HFF-Myc (cell line): ENCODE measurements around the gene ZBTB43.

Source experiments
- DNase-seq: peaks from one replicate; pipeline ENCODE4 v3.0.0-alpha.2; 2011; ENCODE audit warnings: low read depth; ENCODE audit errors: extremely low read depth
- H3K4me3 ChIP-seq: replicated peaks from 2 replicates; pipeline ENCODE4 v1.5.1; 2011; ENCODE audit warnings: low read depth, mild to moderate bottlenecking, control low read depth, low read length
- CTCF ChIP-seq: IDR thresholded peaks from 2 replicates; pipeline ENCODE4 v1.5.1; 2012; ENCODE audit warnings: mild to moderate bottlenecking, low read depth, low read length, control low read depth; ENCODE audit errors: missing control alignments

The ZBTB43 gene

GRCh38 chr9:126856326-126856877 is 51.6 kb downstream of the ZBTB43 start:
- no peak for TF ChIP-seq CTCF
- DNase-seq: no peak

GRCh38 chr9:126857261-126857960 is 52.6 kb downstream of the ZBTB43 start:
- TF ChIP-seq CTCF: no peak
- no peak overlapping the region for H3K4me3 ChIP-seq
- DNase-seq: no peak

More at GRCh38 chr9:126856326-126856877, 51.6 kb downstream of the ZBTB43 start:
- no peak overlapping the region for H3K4me3 ChIP-seq

GRCh38 chr9:126859111-126859510 is 54.3 kb downstream of the ZBTB43 start:
- no peak for DNase-seq
- no peak overlapping the region for H3K4me3 ChIP-seq
- TF ChIP-seq CTCF: no peak

GRCh38 chr9:126860077-126860756 is 55.4 kb downstream of the ZBTB43 start, which contains the start of gene ZBTB34:
ZBTB34 (plus strand) TSS chr9:126860639; CDS start chr9:126879400, 18,761 bp downstream.
- peak; percentile 98 for TF ChIP-seq CTCF
- H3K4me3 ChIP-seq: peak within 1 kb of the TSS; percentile 82
- DNase-seq: no peak

GRCh38 chr9:126860757-126861466 is 56.1 kb downstream of the ZBTB43 start:
- no peak for TF ChIP-seq CTCF
- H3K4me3 ChIP-seq: peak overlapping the region; percentile 82
- DNase-seq: no peak

- H3K4me3 ChIP-seq: peak overlapping the region; percentile 82
- DNase-seq: no peak
Measured at GRCh38 chr9:126861707-126862103, 56.9 kb downstream of the ZBTB43 start.

More at GRCh38 chr9:126861707-126862103, 56.9 kb downstream of the ZBTB43 start:
- TF ChIP-seq CTCF: no peak
